ENCODE data around the gene UBE2D1.

GRCh38 chr10:58382489-58382995 lies 47.7 kb downstream of the UBE2D1 start:
- TF ChIP-seq CTCF (IDR thresholded peaks at IDR 0.05) (no peak), POLR2AphosphoS5 (IDR thresholded peaks at IDR 0.05) (no peak), POLR2A (IDR thresholded peaks at IDR 0.05) (no peak)

All from prostate gland (tissue), 2 donors.